Measurements from ENCODE around the gene GUCY1A1.
"Not testable (repeated sequence)": the region's sequence is repeated elsewhere in the genome, so short reads cannot be mapped to it uniquely, and the experiment has no call there.

The GUCY1A1 gene

GRCh38 chr4:155643087-155643486 is 23.6 kb upstream of the GUCY1A1 start:
- no peak for TF ChIP-seq CTCF (IDR thresholded peaks at IDR 0.05; ENCODE audit: low read depth, low read length, missing control alignments)
- DNase-seq (ENCODE audit: low read depth): no peak
- no peak overlapping the region for H3K4me3 ChIP-seq (ENCODE audit: low read depth, low read length)

GRCh38 chr4:155646001-155646400 is 20.6 kb upstream of the GUCY1A1 start:
- TF ChIP-seq CTCF (IDR thresholded peaks at IDR 0.05; ENCODE audit: low read depth, low read length, missing control alignments): no peak
- no peak for DNase-seq (ENCODE audit: low read depth)
- H3K4me3 ChIP-seq (ENCODE audit: low read depth, low read length): no peak overlapping the region

- DNase-seq (ENCODE audit: low read depth); H3K4me3 ChIP-seq (ENCODE audit: low read depth, low read length): not testable (repeated sequence)
Measured at GRCh38 chr4:155650785-155651184, 15.9 kb upstream of the GUCY1A1 start.

- no peak overlapping the region for H3K4me3 ChIP-seq (ENCODE audit: low read depth, low read length)
- no peak for DNase-seq (ENCODE audit: low read depth)
- no peak for TF ChIP-seq CTCF (IDR thresholded peaks at IDR 0.05; ENCODE audit: low read depth, low read length, missing control alignments)
Measured at GRCh38 chr4:155653052-155653451, 13.6 kb upstream of the GUCY1A1 start.

GRCh38 chr4:155656025-155656424 is 10.6 kb upstream of the GUCY1A1 start:
- no peak overlapping the region for H3K4me3 ChIP-seq (ENCODE audit: low read depth, low read length)
- TF ChIP-seq CTCF (IDR thresholded peaks at IDR 0.05; ENCODE audit: low read depth, low read length, missing control alignments): no peak

GRCh38 chr4:155657169-155657568 is 9.5 kb upstream of the GUCY1A1 start:
- TF ChIP-seq CTCF (IDR thresholded peaks at IDR 0.05; ENCODE audit: low read depth, low read length, missing control alignments): no peak
- DNase-seq (ENCODE audit: low read depth): no peak
- no peak overlapping the region for H3K4me3 ChIP-seq (ENCODE audit: low read depth, low read length)

More at GRCh38 chr4:155656025-155656424, 10.6 kb upstream of the GUCY1A1 start:
- no peak for DNase-seq (ENCODE audit: low read depth)

- no peak for DNase-seq (ENCODE audit: low read depth)
- no peak for TF ChIP-seq CTCF (IDR thresholded peaks at IDR 0.05; ENCODE audit: low read depth, low read length, missing control alignments)
- H3K4me3 ChIP-seq (ENCODE audit: low read depth, low read length): no peak overlapping the region
Measured at GRCh38 chr4:155657985-155658680, 8.5 kb upstream of the GUCY1A1 start.
